GM19240 (cell line): Measurements from ENCODE around the gene UCK2.

ENCODE experiments used
- DNase-seq: peaks from one replicate; pipeline ENCODE4 v3.0.0; 2011; ENCODE audit warnings: low spot score; ENCODE audit not compliant: insufficient read length

UCK2 gene

DNA sequence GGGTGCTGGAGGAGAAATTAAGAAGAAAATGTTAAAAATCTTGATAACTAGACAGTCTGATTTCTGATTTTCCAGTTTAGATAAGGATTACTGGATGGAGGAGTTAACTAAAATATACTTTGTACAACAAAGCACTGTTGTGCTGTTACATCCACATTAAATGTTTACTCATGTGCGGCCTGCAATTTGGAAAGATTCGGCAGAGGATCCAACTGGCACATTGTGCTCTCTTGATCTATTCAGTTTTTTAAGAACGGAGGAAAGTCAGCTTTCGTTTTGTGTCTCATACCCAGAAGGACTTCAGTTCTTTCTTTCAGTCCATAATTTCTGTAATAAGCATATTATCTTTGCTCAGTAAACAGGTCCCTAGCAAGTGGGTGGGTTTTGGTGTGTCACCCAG is 52.5 kb downstream of the UCK2 start:
- DNase-seq, result no peak

DNA sequence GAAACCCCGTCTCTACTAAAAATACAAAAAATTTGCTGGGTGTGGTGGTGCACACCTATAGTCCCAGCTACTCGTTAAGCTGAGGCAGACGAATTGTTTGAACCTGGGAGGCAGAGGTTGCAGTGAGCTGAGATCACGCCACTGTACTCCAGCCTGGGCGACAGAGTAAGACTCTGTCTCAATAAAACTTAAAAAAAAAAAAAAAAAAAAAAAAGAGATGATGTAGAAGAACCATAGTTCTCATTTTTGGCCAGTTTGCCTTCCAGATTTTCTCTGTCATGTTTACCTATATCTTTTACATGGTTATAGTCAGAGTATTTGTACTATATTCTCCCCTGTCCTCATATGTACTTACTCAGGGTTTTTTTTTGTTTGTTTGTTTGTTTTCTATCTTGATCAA is 53.6 kb downstream of the UCK2 start:
- DNase-seq, result no peak

DNA sequence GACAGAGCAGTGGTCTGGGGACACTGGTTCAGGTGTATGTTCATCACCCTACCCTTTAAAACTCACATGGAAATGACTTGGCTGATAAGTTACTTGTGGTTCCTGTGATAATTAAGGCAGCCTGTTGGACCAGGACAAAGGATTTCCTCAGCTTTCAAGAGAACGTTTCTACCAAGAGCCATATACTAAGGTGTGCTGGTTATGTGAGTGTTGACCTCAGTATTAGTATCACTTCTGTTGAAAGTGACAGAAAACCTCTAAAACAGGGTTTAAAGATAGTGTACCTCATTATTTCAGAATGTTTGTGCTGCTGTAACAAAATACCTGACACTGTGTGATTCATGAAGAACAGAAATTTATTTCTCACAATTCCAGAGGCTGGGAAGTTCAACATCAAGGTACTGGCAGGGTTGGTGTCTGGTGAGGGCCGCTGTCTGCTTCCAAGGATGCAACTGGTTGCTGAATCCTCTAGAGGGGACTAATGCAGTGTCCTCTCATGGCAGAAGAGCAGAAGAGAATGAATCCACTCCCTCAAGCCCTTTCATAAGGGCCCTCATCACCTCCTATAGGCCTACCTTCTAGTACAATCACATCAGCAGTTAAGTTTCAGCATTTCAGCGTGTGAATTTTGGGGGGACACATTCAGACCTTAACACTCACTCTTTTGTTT is 54.9 kb downstream of the UCK2 start:
- DNase-seq, result no peak

DNA sequence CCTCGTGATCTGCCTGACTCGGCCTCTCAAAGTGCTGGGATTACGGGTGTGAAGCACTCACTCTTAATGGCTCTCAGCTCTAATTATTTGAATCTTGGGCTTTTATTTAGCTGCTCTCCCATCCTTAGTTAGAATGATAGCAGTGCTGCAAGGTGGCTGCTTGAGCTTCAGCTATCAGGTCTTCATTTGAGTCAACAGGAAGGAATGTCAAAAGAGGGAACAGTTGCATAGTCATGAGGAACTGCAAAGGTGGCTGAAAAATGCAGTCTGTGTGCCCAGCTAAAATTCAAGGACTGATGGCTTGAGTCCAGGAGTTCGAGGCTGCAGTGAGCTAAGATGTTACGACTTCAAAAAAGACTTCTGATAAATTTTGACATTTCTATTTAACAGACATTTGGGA is 55.6 kb downstream of the UCK2 start:
- DNase-seq, result no peak

DNA sequence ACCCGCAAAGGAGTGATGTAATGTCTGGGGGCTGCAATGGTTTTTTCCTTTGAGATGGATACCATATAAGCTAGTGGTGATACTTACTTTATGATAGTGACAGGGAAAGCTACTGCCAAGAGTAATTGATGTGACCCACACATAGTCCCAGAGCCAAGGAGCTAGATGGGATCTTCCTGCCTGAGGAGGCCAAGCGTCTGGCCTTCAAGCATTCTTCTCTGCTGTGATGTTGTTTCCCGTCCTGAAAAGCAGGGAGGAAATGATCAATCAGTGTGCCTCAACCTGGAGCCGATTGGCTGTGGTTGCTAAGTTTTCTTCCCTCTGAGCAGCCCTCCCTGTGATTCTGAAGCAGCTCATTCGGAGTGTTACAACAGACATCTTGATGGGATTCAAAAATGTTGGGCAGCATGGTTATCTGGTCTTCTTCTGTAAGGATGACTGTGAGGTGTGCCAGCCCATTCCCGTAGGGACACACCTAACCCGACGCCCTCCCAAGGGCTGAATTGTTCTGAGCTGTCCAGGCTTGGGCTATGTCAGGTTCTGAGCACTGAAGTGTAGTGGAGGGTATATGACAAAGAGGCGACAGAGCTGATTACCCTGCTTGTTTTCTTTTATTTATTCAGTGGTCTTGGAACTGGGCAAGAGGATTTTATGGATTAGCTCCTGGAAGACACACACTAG is 56.7 kb downstream of the UCK2 start:
- DNase-seq, result no peak

DNA sequence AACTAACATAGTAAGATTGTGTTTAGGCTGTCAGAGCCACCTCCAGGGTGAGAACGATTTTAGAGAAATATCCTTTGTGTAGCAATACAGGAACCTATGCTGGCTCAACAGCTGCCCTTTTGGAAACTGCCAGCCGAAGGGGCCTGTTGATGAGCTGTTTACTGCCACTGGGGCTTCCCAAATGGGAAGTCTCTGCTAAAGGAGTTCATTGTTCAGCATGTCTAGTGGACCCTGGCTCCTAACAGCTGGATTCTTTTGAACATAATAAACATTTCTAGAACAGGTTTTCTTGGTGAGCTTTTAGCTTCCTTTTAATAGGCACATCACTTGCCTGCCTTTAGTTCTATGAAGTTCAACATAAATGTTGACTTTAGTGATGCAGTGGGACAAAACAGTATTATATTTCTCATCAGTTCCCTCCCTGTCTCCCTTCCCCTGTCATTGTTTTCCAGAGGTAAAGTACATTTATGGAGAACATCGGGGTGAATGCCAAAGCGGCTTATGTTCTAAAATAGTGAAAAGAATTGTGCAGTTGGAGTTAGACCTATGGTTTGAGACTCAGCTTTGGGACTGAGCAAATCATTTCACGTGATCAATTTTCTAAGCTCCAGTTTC is 57.4 kb downstream of the UCK2 start:
- DNase-seq, result no peak

DNA sequence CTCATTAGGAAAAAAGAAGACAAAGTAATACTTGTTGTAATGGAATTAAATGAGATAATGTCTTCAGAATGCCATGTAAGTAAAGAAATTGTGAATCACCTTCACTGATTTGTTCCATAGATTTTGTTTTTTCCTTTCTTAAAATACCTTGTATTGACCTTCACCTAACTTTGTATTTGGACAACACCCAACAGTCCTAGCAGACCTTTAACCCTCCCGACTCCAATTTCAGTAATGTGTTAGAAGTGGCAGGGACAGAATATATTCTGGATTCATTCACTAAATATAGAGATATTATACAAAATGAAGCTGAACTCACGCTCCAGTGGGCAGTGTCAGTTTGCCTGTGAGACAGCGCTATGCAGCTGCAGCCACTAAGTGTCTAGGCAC is 57.9 kb downstream of the UCK2 start:
- DNase-seq, result no peak

DNA sequence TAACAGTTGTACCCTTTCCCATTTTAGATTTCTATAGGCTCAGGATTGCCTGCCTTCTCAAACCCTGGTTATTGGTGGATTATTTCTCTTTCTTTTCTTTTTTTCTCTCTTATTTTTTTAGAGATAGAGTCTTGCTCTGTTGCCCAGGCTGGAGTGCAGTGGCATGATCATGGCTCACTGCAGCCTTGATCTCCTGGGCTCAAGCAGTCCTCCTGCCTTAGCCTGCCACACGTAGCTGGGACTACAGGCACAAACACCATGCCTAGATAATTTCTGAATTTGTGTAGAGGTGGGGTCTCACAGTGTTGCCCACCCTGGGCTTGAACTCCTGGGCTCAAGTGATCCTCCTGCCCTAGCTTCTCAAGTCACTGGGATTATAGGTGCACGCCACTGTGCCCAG is 58.8 kb downstream of the UCK2 start:
- no peak for DNase-seq

DNA sequence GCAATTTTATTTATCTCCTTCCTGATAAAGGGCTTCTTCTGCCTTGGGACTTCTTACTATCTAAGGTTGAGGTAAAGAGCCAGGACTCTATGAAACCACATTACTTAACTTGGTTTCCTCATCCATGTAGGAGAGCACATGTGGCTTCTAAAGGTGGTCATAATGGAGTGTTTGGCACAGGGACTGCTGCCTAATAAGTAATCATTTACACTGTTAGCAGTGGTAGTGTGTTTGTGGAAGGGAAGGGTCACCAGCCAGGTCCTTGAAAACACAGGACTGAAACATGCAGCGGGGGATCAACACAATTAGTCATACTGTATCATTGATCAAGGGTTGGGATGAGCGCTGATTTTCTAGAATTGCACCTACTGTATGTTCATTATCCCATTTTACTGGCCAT is 59.6 kb downstream of the UCK2 start:
- DNase-seq, result no peak

DNA sequence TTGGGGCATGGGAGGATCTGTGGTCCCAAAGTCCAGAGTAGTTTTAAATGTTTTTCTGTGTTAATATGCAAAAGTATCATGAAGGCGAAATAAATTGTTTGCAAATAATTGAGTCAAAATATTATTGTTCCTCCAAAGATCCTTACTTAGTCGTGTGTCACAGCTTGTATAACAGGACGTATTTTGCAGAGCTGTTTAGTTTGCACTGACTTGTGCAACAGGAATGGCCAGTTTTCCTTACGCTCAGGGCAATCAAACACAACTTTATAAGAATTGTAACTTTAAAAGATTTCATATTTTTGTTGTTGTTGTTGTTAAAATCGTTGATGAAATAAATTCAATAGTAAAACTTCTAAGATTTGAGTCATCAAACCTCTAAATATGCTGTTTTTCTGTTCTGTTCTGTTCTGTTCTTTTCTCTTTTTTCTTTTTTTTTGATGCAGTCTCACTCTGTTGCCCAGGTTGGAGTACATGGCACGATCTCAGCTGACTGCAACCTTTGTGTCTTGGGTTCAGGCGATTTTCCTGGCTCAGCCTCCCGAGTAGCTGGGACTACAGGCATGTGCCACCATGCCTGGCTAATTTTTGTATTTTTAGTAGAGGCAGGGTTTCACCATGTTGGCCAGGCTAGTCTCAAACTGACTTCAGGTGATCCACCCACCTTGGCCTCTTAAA is 60.6 kb downstream of the UCK2 start:
- DNase-seq, result no peak

DNA sequence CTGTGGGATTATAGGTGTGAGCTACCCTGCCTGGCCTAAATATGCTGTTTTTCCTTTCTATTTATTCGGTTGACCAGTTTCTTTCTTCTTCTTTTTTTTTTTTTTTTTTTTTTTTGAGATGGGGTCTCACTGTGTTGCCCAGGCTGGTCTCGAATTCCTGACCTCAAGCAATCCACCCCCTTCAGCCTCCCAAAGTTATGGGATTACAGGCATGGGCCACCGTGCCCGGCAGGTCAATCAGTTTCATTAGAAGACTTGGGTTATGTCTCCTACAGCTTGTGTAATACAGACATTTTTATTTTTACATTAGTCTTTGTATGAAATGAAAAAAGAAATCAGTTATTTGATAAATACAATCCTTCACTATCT is 61.1 kb downstream of the UCK2 start:
- DNase-seq, result no peak

DNA sequence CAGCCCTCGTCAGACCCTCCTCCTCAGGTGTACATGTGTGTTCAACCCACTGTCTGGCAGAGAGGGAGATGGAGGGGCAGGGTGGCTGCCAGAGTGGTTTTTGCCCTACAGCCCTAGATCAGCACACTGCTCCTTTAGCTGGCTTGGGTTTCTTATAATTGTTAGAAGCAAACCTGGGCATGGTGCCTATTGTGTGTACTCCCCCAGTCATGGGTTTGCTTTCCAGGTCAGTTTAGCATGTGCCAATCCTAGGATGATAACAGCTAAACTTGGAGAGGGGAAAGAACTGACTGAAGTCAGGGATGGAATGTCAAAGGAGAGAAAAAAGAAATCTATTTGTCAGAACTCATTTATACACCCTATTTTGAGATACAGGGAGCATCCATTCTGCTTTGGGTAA is 63.3 kb downstream of the UCK2 start:
- no peak for DNase-seq

DNA sequence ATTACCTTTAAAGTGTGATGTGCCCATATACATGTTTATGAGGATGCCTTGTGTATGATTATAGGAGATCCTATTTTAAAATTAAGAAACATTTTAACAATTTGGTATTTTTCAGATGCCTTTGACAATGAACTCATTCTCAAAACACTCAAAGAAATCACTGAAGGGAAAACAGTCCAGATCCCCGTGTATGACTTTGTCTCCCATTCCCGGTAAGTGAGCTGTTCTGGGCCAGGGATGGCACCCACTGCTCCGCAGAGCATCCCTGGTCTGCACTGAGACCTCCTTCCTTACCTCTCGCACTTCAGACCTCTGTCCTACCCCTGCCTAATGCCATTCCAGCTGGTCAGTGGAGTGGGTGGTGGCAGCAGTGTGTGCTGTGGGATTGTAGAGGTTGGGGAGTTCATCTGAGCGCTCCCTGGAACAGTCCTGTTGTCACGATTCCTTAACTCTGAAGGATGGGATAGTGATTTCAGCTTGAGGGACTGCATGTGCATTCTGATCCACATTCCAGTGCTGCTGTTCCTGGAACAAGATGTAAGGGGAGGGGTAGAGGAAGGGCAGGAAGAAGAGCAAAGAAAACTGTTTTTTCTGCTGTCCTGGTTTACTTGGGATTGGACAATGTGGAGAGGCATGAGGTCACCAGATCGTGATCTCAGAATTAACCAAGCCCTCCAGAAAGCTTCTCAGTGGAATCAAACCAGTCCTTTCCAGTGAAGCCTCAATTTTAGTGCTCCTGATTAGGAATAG is 63.9 kb downstream of the UCK2 start:
- DNase-seq, result no peak

DNA sequence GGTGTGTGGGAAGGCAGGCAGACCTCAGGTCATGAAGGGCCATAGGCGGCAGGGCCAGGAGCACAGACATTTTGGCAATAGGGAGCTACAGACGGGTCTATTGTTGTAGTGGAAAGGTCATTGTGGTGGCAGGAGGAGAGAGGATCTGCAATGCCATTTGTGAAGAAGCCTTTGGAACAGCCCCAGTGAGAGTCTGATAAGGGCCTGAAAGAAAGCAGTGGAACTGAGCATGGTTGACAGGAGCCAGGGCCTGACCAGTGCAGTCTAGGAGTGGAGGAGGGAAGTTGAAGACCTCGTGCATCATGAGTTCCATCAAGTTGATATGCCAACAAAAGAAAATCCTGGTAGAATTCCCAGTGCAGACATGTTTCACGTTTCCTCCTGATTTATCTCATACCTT is 65.5 kb downstream of the UCK2 start:
- no peak for DNase-seq

DNA sequence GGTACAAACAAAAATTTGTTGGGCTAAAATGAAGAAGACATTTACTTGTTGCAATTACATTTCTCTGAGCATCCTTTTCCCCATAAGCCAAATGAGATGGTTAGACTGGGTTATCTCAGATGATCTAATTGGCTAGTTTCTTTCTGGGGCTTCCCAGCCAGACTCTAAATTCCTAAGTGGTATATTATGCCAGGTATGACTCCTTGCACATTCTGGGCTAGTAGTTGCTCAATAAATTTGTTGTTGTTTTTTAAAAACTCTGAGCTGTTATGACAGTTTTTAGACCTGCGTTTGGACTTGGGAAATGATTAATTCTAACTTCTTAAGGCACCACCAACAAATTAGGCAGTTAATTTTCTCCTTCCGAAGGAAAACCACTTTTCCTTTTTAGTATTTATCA is 66.1 kb downstream of the UCK2 start:
- DNase-seq, result no peak

DNA sequence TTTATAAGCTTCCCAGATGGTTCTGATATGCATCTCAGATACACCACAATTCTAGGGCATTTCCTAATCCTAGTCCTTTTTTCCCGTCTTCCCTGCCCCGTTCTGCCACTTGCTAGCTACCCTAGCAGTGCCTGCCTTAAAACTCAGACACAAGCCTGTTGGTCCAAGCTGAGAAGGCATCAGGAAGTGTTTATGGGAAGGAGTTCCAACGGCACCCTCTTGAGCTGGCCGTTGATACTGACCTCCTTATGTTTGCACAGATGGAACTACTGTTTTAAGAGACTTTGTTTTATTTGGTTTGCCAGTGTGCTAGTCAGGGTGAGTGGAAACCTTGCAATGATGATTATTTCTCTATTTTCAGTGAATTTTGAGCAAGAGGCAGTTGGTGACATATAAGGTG is 67.2 kb downstream of the UCK2 start:
- DNase-seq, result no peak

DNA sequence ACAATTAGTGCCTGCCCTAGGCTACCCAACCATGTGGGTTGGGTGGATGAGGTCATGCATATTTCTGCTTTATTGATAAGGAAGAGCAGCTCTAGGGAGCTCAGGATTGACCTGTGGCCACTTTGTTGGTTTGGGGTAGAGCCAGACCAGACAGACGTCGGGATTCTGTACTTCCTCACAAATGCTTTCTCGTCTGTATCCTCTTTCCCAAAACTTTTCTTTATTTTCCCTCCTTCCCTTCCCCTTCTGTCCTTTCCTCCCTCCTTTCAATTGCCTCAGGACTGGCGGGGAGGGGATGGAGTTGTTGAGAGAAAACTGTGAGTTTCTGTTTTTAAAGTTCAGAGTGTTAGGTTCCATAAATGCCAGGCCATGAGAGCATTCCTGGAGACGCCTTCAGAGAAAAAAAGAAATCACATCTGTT is 68.0 kb downstream of the UCK2 start:
- DNase-seq, result no peak

DNA sequence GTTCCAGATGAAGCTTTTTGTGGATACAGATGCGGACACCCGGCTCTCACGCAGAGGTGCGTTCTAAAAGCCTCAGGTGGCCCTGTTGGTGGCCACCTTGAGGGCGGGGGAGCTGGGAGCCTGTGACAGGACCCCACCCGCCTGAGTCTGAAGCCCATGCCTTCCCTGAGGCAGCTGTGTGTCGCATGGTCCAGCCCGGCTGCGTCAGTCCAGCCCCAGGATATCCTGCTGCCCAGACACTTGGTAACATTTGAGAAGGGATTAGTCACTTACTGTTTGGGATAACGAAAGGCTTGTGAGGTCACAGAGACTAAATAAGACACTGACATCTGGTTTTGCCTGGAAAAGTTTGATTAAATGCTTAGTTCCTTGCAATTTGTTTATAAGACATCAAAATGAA is 68.9 kb downstream of the UCK2 start:
- DNase-seq, result no peak

DNA sequence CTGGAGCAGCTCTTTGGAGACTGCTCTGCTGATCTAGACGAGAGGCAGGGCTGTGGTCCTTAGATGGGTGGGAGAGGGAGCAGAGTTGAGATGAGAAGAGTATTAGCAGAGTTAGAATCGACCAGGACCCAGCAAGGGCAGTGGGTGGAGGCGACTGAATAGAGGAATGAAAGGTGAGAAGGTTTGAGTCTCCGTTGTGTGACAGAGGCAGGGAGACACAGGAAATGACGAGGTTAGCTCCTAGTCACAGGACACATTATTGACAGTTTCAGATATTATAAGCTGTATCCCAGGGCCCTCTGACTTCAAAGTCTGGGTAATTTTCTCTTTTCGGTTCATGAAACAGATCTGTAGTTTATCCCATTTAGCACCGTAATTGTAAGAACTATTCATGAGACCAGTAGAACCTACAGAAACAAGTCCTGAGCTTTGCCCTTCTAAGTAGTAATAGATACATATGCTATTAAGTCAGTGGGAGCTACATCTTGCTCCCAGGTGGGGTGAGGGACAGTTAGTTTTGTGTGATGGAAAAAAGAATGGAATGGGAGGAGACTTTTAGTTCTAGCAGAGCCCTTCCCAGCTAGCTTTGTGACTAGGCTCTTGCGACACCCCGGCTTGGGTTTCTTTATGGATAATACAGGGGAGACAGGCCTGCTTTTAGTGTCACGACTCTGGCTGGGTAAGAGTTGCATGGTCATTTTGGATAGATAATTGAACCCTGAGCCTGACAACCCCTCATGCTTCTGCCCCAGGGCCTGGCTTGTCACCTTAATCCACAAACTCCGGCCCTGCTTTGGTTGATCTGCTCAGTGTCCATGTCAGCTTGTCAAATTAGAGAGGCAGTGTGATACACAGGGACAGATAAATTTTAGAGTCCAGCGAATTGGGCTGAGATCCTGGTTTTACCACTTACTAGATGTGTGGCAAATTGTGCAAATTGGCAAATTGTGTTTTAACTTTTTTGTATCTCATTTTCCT is 70.2 kb downstream of the UCK2 start:
- DNase-seq, result no peak

DNA sequence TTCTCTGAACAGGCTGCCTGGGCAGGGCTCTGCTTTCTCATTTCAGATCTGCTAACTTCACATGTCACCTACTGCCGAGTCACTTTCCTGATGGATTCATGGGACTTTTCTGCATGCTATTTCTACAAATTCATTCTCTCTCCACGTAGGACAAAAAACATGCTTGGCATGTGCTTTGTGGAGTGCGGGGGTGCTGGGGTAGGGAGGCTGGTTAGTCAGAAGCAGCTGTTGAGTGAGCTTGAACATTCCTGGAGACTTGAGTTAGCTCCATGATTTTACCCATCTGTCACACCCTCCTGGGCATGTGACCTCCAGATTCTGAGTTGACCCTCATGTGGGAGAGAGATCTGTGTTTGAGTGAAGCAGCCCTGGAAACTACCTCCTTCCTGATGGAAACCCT is 71.4 kb downstream of the UCK2 start:
- no peak for DNase-seq
